Activated CD4-positive, alpha-beta T cell treated with anti-CD3 and anti-CD28 coated beads, Interleukin-2, amount 50 U/mL, for 16 hours (primary cell): Measurements from ENCODE around the gene RFC4.
A peak's percentile ranks its signal among the peaks of the same experiment; 100 is the strongest.

Experiments
- DNase-seq: peaks from one replicate; pipeline ENCODE4 v3.0.0-alpha.2; 2020

RFC4 gene

GRCh38 chr3:186785495-186786018 lies 20.7 kb downstream of the RFC4 start:
- no peak for DNase-seq

DNA sequence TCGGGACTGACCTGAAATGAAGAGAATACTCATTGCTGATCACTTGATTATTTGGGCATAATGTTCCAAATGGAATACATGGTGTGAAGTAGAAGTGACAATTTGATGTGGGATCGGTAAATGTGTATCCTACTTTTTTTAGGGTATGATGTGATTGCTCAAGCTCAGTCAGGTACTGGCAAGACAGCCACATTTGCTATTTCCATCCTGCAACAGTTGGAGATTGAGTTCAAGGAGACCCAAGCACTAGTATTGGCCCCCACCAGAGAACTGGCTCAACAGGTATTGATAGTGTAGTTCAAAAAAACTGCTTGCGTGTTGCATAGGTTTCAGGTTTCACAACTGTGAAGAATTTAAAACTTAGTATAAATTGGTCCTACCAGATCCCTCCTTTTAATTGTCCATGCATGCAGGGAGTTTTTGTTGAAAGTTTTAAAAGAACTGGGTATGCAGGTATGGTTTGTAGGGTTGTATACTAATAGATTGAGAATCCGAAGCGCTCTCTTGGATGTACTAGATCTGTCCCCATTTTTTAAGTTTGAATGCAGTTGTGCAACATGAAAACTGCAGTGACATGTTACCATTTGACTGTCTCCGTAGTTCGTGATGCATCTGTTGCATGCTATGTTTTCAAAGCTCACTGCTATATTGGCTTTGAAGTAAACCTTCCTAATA lies 21.3 kb downstream of the RFC4 start:
- peak; percentile 33 for DNase-seq

DNA sequence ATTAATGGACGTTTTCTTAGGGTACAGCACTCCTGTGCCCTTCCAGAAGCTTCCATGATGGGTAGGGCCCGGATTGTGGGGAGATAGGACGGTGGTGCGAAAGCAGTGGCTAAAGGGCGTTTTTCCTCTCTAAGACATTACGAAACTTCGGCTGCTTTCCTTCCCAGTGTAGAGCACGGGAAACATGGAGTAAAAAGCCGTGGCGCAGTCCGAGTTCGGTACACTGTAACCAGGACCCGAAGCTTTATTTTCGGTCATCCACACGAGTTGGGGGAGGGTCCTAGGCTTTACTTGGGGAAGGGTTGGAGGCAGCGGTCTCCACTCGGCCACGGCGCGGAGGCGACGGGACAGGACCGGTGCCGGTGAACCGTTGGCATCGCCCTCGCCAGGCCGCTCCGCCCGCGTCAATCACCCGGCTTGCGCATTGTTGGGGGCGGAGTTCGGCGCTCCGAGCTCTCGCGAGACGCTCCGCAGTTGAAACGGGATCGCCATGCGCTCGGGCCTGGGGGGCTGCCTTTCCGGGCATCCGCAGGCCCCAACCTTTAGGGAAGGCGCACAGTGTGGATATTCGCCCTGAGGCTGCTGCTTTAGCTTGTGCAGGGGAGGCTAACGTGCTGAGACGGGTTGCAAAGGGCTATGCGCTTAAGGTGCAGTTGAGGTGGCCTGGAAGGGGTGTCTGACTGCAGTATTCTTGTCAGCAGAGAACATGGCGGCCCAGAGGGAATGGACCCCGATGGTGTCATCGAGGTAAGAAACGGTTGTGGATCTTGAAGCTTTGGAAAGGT lies 22.4 kb downstream of the RFC4 start:
- DNase-seq = peak; percentile 80

DNA sequence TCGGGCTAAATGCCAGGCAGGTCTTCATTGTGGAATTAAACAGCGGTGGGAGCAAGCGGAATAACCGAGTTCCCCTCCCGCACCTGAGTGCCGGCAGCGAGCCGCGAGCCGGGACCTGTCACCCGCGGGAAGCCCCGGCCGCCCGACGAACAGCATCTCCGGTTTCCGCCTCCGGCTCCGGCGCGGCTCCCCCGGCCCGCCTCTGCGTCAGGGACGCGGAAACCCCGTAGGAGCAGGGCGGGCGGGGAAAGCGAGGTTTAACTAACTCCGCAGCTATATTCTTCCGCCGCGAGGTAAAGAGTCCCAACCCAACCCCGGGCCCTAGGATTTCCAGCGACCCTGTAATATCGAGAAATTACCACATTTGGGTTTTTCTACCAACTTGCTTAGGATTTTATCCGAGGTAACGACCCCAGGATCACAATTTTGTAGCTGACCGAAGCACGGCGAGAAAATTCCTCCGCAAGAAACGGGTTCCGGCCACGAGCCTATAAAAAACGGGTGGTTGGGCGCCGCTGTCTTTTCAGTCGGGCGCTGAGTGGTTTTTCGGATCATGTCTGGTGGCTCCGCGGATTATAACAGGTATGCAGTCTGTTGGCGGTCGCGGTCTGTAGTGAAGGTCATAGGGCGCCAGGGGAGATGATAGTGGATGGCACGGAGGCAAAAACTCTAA lies 23.1 kb downstream of the RFC4 start, which contains the start of gene EIF4A2:
Gene EIF4A2 (plus strand): TSS at position 520 of the 673 bp plus-strand sequence. CDS start 34 bp downstream, at position 554.
- DNase-seq = peak; percentile 92

- DNase-seq = no peak
Observed at GRCh38 chr3:186782542-186783057, 23.7 kb downstream of the RFC4 start.

DNA sequence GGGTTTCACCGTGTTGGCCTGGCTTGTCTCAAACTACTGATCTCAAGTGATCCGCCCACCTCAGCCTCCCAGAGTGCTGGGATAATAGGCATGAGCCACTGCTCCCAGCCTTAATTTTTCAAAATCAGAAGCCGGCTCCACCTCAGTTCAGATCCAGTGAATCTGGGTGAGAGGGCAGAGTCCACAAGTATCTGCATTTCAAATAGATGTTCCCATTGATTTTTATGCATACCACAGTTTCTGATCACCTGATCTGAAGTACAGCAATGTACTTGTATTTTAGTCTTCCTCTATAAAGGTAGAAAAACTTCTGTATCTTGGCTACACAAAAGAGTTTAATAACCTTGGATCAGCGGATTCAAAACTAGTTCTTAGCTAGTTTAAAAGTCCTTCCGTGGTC lies 27.1 kb downstream of the RFC4 start:
- DNase-seq = no peak

- DNase-seq = no peak
Observed at GRCh38 chr3:186775999-186776398, 30.3 kb downstream of the RFC4 start.

DNA sequence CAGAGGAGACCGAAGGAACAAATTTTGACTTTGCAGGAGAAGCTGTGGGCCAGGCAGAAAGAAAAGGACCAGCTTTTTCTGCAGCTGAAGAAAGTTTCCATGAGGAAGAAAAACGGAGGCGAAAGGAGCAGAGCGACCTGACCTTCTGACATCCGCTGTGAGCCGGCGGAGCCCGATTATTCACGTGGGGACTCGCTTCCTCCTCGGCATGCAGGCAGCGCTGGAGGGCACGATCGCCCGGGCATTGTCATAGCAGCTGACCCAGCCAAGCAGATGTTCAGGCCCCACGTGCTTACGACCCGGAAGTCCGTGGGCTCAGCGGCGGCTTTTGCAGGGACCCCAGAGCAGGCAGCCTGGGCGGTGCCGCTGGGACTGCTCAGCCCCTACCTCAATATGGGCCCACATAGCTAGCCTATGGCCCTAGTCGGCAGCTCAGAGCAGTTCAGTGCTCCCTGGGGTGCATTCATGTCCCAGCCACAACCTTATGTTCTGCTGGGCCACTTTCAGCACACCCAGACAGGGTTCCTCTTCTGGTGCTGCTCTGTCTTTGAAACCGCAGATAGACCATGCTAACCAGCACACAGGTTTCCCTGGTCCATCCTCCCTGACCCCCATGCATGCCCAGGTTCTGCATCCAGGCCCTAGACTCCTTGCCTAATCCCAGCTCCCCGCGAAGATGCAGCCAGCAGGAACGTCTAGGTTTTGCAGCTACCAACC lies 33.4 kb downstream of the RFC4 start:
- DNase-seq = peak; percentile 79

GRCh38 chr3:186772281-186772694 lies 34.0 kb downstream of the RFC4 start:
- DNase-seq = peak; percentile 5

GRCh38 chr3:186760897-186761447 lies 45.3 kb downstream of the RFC4 start:
- no peak for DNase-seq

DNA sequence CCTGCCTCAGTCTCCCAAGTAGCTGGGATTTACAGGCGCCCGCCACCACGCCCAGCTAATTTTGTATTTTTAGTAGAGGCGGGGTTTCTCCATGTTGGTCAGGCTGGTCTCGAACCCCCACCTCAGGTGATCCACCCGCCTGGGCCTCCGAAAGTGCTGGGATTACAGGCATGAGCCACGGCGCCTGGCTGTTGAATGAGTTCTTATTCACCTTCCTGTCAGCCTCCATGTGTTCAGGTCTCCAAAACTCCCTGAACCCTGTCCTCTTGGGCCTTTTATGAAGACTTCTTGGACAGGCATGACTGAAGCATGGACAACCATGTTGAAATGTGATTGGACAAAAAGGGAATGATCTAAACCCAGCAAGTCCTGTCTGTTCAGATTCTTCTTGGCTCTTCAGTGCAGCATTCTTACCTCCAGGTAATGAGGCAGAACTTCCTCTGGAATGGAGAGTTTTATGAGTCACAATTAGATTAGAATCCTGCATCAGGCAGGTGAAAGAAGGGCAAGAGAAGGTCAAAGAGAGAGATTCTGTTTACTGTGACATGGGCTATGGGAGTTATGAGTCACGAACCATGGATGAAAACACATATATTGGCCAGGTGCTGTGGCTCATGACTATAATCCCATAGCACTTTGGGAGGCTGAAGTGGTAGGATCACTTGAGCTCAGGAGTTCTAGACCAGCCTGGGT lies 46.0 kb downstream of the RFC4 start:
- DNase-seq = no peak

DNA sequence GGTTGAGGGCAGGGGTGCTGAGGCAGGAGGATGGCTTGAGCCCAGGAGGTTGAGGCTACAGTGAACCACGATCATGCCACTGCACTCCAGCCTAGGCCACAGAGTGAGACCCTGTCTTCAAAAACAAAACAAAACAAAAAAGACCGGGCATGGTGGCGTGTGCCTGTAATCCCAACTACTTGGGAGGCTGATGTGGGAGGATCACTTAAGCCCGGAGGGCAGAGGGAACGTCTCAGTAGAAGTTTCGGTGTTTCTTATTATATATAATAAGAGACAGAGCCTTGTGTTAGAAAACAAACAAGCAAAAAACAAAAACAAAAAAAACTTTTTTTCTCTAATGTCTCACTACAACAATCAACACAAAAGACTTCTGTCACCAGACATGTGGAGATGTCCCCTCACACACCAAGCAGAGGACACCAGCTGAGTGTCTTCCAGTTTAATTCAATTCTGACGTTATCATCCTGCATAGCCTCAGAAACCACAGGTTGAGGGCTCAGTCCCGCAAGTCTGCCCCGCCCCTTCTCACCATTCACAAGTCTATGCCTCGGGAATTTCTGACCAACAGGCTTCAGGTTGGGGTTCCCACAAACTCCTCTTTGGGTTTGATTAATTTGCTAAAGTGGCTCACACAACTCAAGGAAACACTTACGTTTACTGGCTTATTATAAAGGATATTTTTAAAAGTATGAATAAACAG lies 46.9 kb downstream of the RFC4 start:
- no peak for DNase-seq

GRCh38 chr3:186757686-186758220 lies 48.5 kb downstream of the RFC4 start:
- no peak for DNase-seq

GRCh38 chr3:186757214-186757613 lies 49.1 kb downstream of the RFC4 start:
- DNase-seq = no peak

- no peak for DNase-seq
Observed at GRCh38 chr3:186754871-186755270, 51.4 kb downstream of the RFC4 start.

DNA sequence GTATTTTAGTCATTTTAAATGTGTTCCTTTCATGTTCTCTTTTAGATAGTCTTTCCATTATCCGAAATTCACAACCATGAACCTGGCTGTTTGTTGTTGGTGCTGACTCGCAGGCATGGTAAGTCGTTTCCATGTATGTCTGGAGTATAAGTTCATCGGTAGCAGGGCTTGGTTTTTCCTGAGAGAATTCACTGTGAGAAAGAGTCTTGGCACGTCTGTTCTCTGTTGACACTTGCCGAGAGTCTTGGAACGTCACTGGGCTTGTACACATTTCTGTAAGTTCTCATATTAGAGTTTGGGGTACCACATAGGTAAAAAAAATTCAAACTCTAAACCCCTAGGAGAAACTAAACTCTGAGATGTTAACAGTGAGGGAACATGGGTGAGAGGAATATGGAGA lies 52.3 kb downstream of the RFC4 start:
- no peak for DNase-seq

DNA sequence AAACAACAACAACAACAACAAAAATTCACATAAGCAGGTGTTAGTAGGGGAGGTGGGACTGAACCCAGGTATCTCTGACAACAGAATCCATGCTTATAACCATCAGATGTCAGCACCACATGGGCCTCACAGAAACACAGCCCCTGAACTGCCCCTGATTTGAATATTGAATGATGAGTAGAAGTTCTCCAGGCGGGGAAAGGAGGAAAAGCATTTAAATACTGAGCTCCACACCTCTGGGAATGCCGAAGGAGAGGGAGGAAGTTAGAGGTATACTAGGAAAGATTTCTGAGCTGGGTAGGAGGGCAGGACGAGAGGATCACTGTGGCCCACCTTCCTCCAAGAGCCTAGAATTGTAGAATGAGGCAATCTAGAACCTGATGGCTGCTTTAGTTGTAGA lies 54.8 kb downstream of the RFC4 start:
- DNase-seq = no peak

DNA sequence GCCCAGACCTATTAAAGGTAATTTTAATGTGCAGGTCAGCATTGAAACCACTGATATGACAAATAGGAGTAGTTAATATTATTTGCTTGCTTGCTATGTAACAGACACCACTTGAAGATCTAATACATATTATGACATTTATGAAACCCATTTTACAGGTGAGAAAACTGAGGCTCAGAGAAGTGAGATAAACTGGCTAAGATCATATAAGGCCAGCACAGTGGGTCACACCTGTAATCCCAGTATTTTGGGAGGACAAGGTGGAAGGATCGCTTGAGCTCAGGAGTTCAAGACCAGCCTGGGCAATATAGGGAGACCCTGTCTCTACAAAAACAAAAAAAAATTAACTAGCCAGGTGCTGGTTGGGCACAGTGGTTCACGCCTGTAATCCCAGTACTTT lies 56.0 kb downstream of the RFC4 start:
- no peak for DNase-seq

DNA sequence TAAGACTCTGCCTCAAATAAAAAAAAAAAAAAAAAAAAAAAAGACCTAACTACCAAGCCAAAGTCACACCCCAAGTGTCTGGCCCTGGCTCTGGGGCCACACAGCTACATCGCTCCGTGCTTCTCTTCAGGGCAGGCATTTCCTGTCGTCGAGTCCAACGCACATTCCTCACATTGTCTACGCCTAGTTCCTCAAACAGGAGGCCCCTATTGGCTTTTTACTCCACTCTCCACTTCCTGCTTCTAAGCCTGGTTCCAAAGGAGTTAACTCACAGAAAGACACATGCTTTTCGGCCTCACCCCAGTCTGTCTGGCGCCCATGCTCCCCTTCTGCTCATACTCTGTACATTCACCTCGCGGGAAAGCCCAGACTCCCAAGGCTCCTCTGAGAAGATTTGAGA lies 60.3 kb downstream of the RFC4 start:
- peak; percentile 1 for DNase-seq

GRCh38 chr3:186743666-186744065 lies 62.6 kb downstream of the RFC4 start:
- DNase-seq = no peak
